Neuronal stem cell (in vitro differentiated cells): ENCODE results near the gene FBXL7.

Experiments
- DNase-seq: peaks from one replicate; pipeline ENCODE4 v3.0.0-alpha.2; 2013; ENCODE audit warnings: low spot score
- H2AFZ ChIP-seq: one replicate; pipeline ENCODE4 v1.6.1; 2013; ENCODE audit warnings: mild to moderate bottlenecking, low read length, inconsistent platforms
- H2AK5ac ChIP-seq: 2 replicates; pipeline ENCODE4 v1.6.1; 2013; ENCODE audit warnings: low read depth, mild to moderate bottlenecking, inconsistent platforms, low read length, moderate library complexity, mixed read lengths
- H2BK120ac ChIP-seq: 2 replicates; pipeline ENCODE4 v1.6.1; 2013; ENCODE audit warnings: low read depth, mild to moderate bottlenecking, inconsistent platforms, low read length, moderate library complexity, mixed read lengths
- H2BK12ac ChIP-seq: one replicate; pipeline ENCODE4 v1.6.1; 2013; ENCODE audit warnings: low read length, inconsistent platforms
- H2BK15ac ChIP-seq: 2 replicates; pipeline ENCODE4 v1.6.1; 2013; ENCODE audit warnings: mild to moderate bottlenecking, low read length, inconsistent platforms, mixed read lengths
- H2BK5ac ChIP-seq: one replicate; pipeline ENCODE4 v1.6.1; 2013; ENCODE audit warnings: inconsistent platforms, mild to moderate bottlenecking, low read length, moderate library complexity
- H3K14ac ChIP-seq: one replicate; pipeline ENCODE4 v1.6.1; 2013; ENCODE audit warnings: low read length, inconsistent platforms
- H3K18ac ChIP-seq: 2 replicates; pipeline ENCODE4 v1.6.1; 2013; ENCODE audit warnings: low read length, inconsistent platforms
- H3K23ac ChIP-seq: 2 replicates; pipeline ENCODE4 v1.6.1; 2013; ENCODE audit warnings: low read depth, mild to moderate bottlenecking, mixed read lengths, low read length, inconsistent platforms; ENCODE audit not compliant: poor library complexity
- H3K27ac ChIP-seq: replicated peaks from 3 replicates; pipeline ENCODE4 v1.5.1; 2013; ENCODE audit warnings: low read length, inconsistent platforms
- H3K27me3 ChIP-seq, 3 experiments: 2 replicates each; pipeline ENCODE4 v1.6.1; 2013; ENCODE audit warnings: low read length in 3 of 3, mild to moderate bottlenecking in 2 of 3, inconsistent platforms in 1 of 3, low read depth in 1 of 3, mixed read lengths in 1 of 3, moderate library complexity in 1 of 3; ENCODE audit not compliant: control insufficient read depth in 3 of 3, insufficient read depth in 3 of 3
- H3K36me3 ChIP-seq, 2 donors: replicated peaks in 1 of 2; 2 replicates each; pipeline ENCODE4 v1.6.1; 2013; ENCODE audit warnings: low read length in 2 of 2; ENCODE audit not compliant: control insufficient read depth in 2 of 2, insufficient read depth in 2 of 2
- H3K4ac ChIP-seq: 2 replicates; pipeline ENCODE4 v1.6.1; 2013; ENCODE audit warnings: inconsistent platforms, mild to moderate bottlenecking, low read length, moderate library complexity
- H3K4me1 ChIP-seq, 2 donors: 1 replicate in 1 of 2; 2 replicates in 1 of 2; pipeline ENCODE4 v1.6.1; 2013; ENCODE audit warnings: low read length in 2 of 2, low read depth in 1 of 2; ENCODE audit not compliant: control insufficient read depth in 2 of 2, insufficient read depth in 1 of 2
- H3K4me2 ChIP-seq: one replicate; pipeline ENCODE4 v1.6.1; 2013; ENCODE audit warnings: mild to moderate bottlenecking, low read length, inconsistent platforms; ENCODE audit not compliant: insufficient read depth, poor library complexity, severe bottlenecking
- H3K4me3 ChIP-seq, 2 donors: 2 replicates each; pipeline ENCODE4 v1.5.1; 2013; ENCODE audit warnings: low read length in 2 of 2, mild to moderate bottlenecking in 2 of 2, inconsistent platforms in 1 of 2, moderate library complexity in 1 of 2
- H3K79me1 ChIP-seq: one replicate; pipeline ENCODE4 v1.6.1; 2013; ENCODE audit warnings: low read depth, mild to moderate bottlenecking, inconsistent platforms, low read length, moderate library complexity
- H3K9ac ChIP-seq: one replicate; pipeline ENCODE4 v1.6.1; 2013; ENCODE audit warnings: mild to moderate bottlenecking, low read depth, low read length, inconsistent platforms; ENCODE audit not compliant: poor library complexity
- H3K9me3 ChIP-seq, 2 donors: replicated peaks in 1 of 2; 2 replicates each; pipeline versions ENCODE3 to v1.6.1; 2013; ENCODE audit warnings: low read length in 2 of 2, mild to moderate bottlenecking in 2 of 2, inconsistent platforms in 1 of 2, low read depth in 1 of 2, mixed read lengths in 1 of 2, moderate library complexity in 1 of 2; ENCODE audit not compliant: control insufficient read depth in 2 of 2, insufficient read depth in 1 of 2
- H4K8ac ChIP-seq: one replicate; pipeline ENCODE4 v1.6.1; 2013; ENCODE audit warnings: low read depth, mild to moderate bottlenecking, inconsistent platforms, low read length, moderate library complexity
- H4K91ac ChIP-seq: one replicate; pipeline ENCODE4 v1.6.1; 2013; ENCODE audit warnings: low read length, low read depth, mild to moderate bottlenecking, inconsistent platforms; ENCODE audit not compliant: poor library complexity
- WGBS, 2 donors: extraction: QIAGEN DNeasy Blood & Tissue Kit; methylation state at CpG; one replicate each; pipeline ENCODE4 v1.1.7; 2013; ENCODE audit warnings: missing lambda C conversion rate in 2 of 2, mixed read lengths in 1 of 2; ENCODE audit not compliant: insufficient read length in 2 of 2, insufficient replicate concordance in 1 of 2; ENCODE audit errors: extremely low coverage in 2 of 2; 5-methylcytosine and 5-hydroxymethylcytosine counted together

Gene FBXL7

GRCh38 chr5:15526413-15526812, 26.4 kb downstream of the FBXL7 start:
- no CpG with 5 or more reads among the region's 3 CpGs for WGBS, 2 donors
- Histone ChIP-seq H3K14ac (no peak overlapping the region), H2BK15ac (no peak overlapping the region)

GRCh38 chr5:15528476-15528875, 28.5 kb downstream of the FBXL7 start:
- Histone ChIP-seq H2BK12ac (no peak overlapping the region), H3K9me3 (peaks cover 2 to 4% of the 10 kb centered on the region in 2 donors), H3K4ac (no peak overlapping the region), H4K8ac (no peak overlapping the region), H2BK15ac (no peak overlapping the region), H3K4me1 (no peaks in the 10 kb centered on the region), H3K14ac (no peak overlapping the region), H2AK5ac (no peak overlapping the region), H2AFZ (no peak overlapping the region), H3K36me3 (peaks cover 3 to 4% of the 10 kb centered on the region in 2 donors), H3K4me2 (no peak overlapping the region), H2BK5ac (no peak overlapping the region), H2BK120ac (no peak overlapping the region), H3K9ac (no peak overlapping the region), H3K4me3 (no peak overlapping the region), H3K27ac (no peak overlapping the region), H3K23ac (no peak overlapping the region), H3K27me3 (no peaks in the 10 kb centered on the region), H3K79me1 (peaks cover 1% of the 10 kb centered on the region), H4K91ac (no peak overlapping the region), H3K18ac (no peak overlapping the region)
- no peak for DNase-seq
- WGBS, 2 donors: no CpG with 5 or more reads among the region's 3 CpGs

More at GRCh38 chr5:15526413-15526812, 26.4 kb downstream of the FBXL7 start:
- Histone ChIP-seq H3K79me1 (peaks cover 1% of the 10 kb centered on the region), H3K4me3 (no peak overlapping the region), H2BK12ac (no peak overlapping the region), H3K9ac (no peak overlapping the region), H3K9me3 (peaks cover 0 to 2% of the 10 kb centered on the region in 2 donors), H2AFZ (no peak overlapping the region), H2BK120ac (no peak overlapping the region), H4K91ac (no peak overlapping the region), H2AK5ac (no peak overlapping the region), H3K18ac (no peak overlapping the region), H4K8ac (no peak overlapping the region), H3K4ac (no peak overlapping the region), H3K4me1 (peaks cover 2 to 10% of the 10 kb centered on the region in 2 donors), H3K23ac (no peak overlapping the region), H3K36me3 (peaks cover 3 to 4% of the 10 kb centered on the region in 2 donors), H2BK5ac (no peak overlapping the region), H3K4me2 (no peak overlapping the region), H3K27me3 (no peaks in the 10 kb centered on the region), H3K27ac (no peak overlapping the region)
- no peak for DNase-seq

- H2AK5ac ChIP-seq: no peak overlapping the region
- H3K79me1 ChIP-seq: peaks cover 1% of the 10 kb centered on the region
- no peak overlapping the region for H2BK15ac ChIP-seq
- H3K4me3 ChIP-seq: no peak overlapping the region
- no peak for DNase-seq
- H3K9ac ChIP-seq: no peak overlapping the region
- no peaks in the 10 kb centered on the region for H3K4me1 ChIP-seq
- H2BK120ac ChIP-seq: no peak overlapping the region
- no CpG with 5 or more reads among the region's 5 CpGs for WGBS, 2 donors
- no peaks in the 10 kb centered on the region for H3K27me3 ChIP-seq
- no peak overlapping the region for H4K91ac ChIP-seq
- H3K9me3 ChIP-seq: peaks cover 2 to 4% of the 10 kb centered on the region in 2 donors
- H2BK12ac ChIP-seq: no peak overlapping the region
- no peak overlapping the region for H3K27ac ChIP-seq
- no peak overlapping the region for H2AFZ ChIP-seq
- no peak overlapping the region for H3K4me2 ChIP-seq
- H3K18ac ChIP-seq: no peak overlapping the region
- H3K23ac ChIP-seq: no peak overlapping the region
- H2BK5ac ChIP-seq: no peak overlapping the region
- H3K14ac ChIP-seq: no peak overlapping the region
- H3K4ac ChIP-seq: no peak overlapping the region
- no peak overlapping the region for H4K8ac ChIP-seq
- H3K36me3 ChIP-seq: peaks cover 3 to 4% of the 10 kb centered on the region in 2 donors
Observed at GRCh38 chr5:15529013-15529412, 29.0 kb downstream of the FBXL7 start.

- Histone ChIP-seq H3K23ac (no peak overlapping the region), H3K4ac (no peak overlapping the region), H2BK15ac (no peak overlapping the region), H3K4me2 (no peak overlapping the region), H3K27me3 (no peaks in the 10 kb centered on the region), H2BK120ac (no peak overlapping the region), H2AFZ (no peak overlapping the region), H2AK5ac (no peak overlapping the region), H3K36me3 (peaks cover under 1 to 2% of the 10 kb centered on the region in 2 donors), H3K9me3 (peaks cover 0 to 4% of the 10 kb centered on the region in 2 donors), H4K91ac (no peak overlapping the region), H3K79me1 (peaks cover 1% of the 10 kb centered on the region), H3K27ac (no peak overlapping the region), H4K8ac (no peak overlapping the region), H3K9ac (no peak overlapping the region), H3K18ac (no peak overlapping the region), H3K4me3 (no peak overlapping the region), H3K14ac (no peak overlapping the region), H2BK12ac (no peak overlapping the region), H3K4me1 (no peaks in the 10 kb centered on the region), H2BK5ac (no peak overlapping the region)
- no peak for DNase-seq
- no CpG with 5 or more reads among the region's 2 CpGs for WGBS, 2 donors
Observed at GRCh38 chr5:15529821-15530220, 29.8 kb downstream of the FBXL7 start.
